ENCODE data around the gene TMEM259. TPM values are rescaled to one million over a fixed set of nuclear protein-coding genes. Genes with fewer than 3 reads are reported as not detected.
A peak's percentile ranks its signal among the peaks of the same experiment; 100 is the strongest.

TMEM259 gene
- total and polyA plus RNA-seq, 2 of the 13 experiments (the other 11 are each of a cell fraction or from before 2014, with no cell fraction given): 64.7 to 164 TPM

- no peak for TF ChIP-seq ZNF407 (CRISPR knock-in tag; IDR thresholded peaks at IDR 0.05; ENCODE audit: not compliant biosample characterization)
- no peak for TF ChIP-seq ARID5B (CRISPR knock-in tag; IDR thresholded peaks at IDR 0.05)
- TF ChIP-seq FIP1L1 (IDR thresholded peaks at IDR 0.05; ENCODE audit: borderline replicate concordance, insufficient read depth, low read depth, low read length): no peak
- TF ChIP-seq ATF2 (CRISPR knock-in tag; IDR thresholded peaks at IDR 0.05): no peak
- TF ChIP-seq NFYB (CRISPR knock-in tag; IDR thresholded peaks at IDR 0.05): peak; percentile 23; the same call in 1 of the 2 replicates
- 0 out of 2 replicates have a peak, but pooled peaks have one; percentile 42 for TF ChIP-seq ZNF253 (CRISPR knock-in tag; IDR thresholded peaks at IDR 0.05; ENCODE audit: borderline replicate concordance)
- TF ChIP-seq XRCC5 (optimal IDR thresholded peaks at IDR 0.05; ENCODE audit: low read length): no peak
- no peak for TF ChIP-seq HMGXB3 (CRISPR knock-in tag; IDR thresholded peaks at IDR 0.05; ENCODE audit: borderline replicate concordance)
- TF ChIP-seq DR1 (CRISPR knock-in tag; IDR thresholded peaks at IDR 0.05): no peak
- TF ChIP-seq ATAD3A (CRISPR knock-in tag; IDR thresholded peaks at IDR 0.05): no peak
- TF ChIP-seq U2AF1 (optimal IDR thresholded peaks at IDR 0.05; ENCODE audit: low read depth, low read length): no peak
These were observed 30.9 kb upstream of the TMEM259 start (continued) for GRCh38 chr19:1051791-1052190.

Measured in HepG2 (cell line).